Stimulated activated CD4-positive, alpha-beta T cell treated with anti-CD3 and anti-CD28 coated beads, Interleukin-4, amount 100 ng/mL, for 4 hours (primary cell): ENCODE measurements around the gene COL21A1.
"Not testable (repeated sequence)": the region's sequence is repeated elsewhere in the genome, so short reads cannot be mapped to it uniquely, and the experiment has no call there.

Experiments
- DNase-seq, 2 experiments: peaks; one replicate each; pipeline ENCODE4 v3.0.0-alpha.2; 2020

Gene COL21A1

DNA sequence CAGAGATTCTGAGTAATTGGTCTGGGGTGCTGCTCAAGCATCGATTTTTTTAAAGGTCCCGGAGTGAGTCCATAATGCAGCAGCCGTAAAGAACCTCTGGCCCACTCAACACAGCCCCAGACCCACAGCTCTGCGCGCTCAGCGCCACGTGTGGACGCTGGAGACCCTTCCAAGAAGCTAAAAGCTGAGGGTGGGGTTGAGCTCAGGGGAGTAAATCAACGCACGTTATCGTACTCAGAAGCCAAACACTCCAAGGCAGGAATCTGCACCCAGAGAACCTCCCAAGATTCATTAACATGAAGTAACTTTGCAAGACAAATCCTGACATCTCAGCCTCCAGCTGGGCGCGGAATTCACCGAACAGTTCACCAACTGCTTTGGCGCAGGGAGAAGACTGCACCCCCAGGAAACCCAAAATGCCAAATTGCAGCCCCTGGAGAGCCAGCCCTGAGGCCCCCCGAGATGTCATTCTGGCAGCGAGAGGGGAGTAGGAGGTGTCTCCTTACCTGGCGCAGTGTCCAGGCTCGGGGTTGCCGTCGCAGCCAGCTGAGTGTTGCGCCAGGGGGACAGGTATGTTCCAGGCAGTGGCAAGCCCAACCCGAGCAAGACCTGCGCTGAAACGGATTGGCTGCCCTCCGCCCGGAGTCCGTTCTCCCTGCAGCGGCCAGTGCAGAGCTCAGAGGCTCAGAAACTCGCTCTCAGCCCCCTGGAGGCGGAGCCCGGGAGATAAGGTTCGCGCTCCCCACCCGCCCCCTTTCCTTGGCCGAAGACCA is at the start of gene COL21A1:
TSS of gene COL21A1 (minus strand) at position 700 of the 773 bp plus-strand sequence. CDS start 64,962 bp downstream, outside the sequence.
- DNase-seq = no peak

- no peak for DNase-seq
Observed at GRCh38 chr6:56293781-56294180, 46.4 kb upstream of the COL21A1 start.

DNA sequence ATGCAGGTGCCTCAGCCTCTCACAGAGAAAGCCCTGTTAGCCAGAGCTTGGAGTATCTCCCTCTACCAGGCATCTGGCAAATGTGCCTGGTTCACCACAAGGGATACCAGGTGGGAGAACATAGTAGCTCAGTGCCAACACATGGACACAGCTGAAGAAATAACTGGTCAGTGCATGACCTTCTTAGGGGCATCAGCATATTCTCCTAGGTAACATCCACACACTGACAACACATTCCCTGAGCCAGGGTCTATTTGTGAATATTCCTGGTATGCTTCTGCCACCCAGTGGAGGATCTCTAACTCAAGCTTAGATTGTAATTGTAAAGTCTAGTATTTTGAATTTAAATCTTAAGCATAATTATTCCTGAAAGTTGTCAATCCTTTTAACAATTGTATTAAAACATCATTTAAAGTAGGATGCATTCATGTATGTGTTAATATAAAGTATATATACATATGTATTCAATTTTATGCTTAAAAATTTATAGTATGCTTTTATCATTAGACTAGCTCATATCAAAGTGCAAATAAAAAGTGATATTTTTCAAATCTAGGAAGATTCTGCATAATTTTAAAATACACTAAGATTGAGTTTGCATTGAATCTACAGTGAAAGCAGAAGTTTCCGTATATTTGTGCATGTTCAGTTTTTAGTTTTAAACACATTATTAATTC is 45.3 kb upstream of the COL21A1 start:
- no peak for DNase-seq

DNA sequence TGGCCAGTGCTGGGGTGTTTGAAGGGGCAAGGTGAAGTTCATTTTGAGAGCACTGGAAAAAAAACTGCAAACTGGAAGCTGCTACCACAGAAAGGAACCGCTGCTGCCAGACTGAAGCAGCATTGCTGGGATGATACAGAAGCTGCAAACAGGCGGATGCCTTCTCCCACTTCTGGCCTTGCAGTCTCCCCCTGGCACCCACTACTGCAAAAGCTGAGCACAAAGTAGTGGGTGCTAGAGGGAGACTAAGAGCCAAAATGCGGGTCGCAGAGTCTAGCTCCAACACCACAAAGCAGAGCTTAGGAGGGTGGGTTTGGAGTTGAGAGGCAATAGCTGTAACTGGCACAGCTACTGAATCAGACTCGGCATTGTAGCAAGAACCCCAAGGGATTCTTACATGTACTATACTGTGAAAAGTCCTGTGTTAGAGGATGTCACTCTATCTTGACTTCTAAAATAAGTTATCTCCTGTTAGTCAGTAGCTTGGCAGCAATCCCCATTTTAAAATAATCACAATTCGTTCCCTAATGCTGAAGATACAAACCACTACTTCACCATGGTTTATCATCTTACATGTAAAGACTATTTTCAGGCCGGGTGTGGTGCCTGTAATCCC is 44.0 kb upstream of the COL21A1 start:
- no peak for DNase-seq

DNA sequence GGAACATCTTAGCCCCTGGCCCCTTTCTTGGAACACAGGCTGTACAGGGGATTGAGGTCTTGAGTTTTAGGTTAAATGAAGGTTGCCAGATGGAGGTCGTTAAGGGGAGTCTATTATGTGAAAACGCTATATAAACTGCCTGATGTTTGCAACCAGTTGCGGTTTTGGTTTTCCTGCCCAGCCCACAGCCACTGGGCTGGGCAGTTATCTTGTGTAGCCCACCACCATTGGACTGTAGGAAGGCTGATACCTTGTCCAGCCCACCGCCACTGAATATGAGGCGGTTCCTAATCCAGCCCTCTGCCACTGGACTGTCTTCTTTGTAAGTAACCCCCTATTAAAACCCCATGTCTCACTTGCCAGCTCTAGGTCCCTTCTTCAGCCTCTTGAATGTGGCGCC is 42.3 kb upstream of the COL21A1 start:
- DNase-seq = no peak

DNA sequence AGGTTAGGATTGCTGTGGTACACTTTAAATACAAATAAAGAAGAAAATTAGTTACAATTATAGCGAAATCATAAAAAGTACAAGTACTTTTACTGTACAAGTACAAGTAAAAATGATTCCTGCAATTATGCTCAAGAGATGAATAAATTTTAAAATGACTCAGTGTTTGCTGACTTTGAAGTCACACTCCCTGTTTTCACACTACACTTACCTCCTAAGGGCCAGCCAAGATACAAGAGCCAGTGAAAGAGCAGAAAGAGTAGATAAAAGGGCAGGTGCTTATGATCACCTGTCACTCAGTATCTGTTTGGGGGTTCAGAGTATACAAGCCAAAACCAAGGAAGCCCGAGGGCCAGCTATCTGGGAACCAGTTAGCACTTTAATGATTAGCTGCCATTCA is 41.0 kb upstream of the COL21A1 start:
- DNase-seq = no peak

- DNase-seq = no peak
Observed at GRCh38 chr6:56282391-56282790, 35.0 kb upstream of the COL21A1 start.

- DNase-seq = no peak
Observed at GRCh38 chr6:56280126-56280525, 32.7 kb upstream of the COL21A1 start.

DNA sequence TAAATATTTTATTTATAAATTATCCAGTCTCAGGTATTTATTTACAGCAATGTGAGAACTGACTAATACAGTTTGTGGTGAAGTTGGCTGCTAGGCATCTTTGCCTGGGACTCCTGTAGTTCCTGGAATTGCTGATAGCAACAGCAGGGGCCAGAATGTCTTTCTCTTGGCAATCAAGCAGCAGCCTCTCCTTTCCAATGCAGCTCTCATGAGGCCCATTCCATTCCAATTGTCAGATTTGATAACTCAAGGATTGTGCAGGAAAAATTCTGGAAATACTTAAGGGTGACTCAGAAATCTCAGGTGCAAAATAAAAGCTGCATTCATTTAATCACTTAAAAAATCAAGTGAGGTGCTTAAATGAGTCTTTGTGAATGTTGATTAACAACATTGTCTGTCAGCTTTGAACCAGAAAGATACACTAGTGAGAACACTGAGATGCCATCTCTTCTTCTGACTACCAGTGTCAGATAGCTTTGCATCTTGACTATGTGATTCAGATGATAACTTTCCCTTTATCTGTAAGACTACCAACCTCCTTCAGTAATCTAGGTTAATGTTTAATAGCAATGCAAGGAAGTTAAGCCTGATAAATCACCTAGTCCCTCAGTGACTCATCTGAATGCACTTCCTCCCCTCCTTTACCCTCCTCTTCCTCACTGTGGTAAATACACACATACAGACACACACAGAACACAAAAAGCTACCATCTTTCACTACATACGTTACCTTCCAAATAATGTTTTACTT is 32.1 kb upstream of the COL21A1 start:
- no peak for DNase-seq

GRCh38 chr6:56278171-56278591 is 30.8 kb upstream of the COL21A1 start:
- no peak for DNase-seq

DNA sequence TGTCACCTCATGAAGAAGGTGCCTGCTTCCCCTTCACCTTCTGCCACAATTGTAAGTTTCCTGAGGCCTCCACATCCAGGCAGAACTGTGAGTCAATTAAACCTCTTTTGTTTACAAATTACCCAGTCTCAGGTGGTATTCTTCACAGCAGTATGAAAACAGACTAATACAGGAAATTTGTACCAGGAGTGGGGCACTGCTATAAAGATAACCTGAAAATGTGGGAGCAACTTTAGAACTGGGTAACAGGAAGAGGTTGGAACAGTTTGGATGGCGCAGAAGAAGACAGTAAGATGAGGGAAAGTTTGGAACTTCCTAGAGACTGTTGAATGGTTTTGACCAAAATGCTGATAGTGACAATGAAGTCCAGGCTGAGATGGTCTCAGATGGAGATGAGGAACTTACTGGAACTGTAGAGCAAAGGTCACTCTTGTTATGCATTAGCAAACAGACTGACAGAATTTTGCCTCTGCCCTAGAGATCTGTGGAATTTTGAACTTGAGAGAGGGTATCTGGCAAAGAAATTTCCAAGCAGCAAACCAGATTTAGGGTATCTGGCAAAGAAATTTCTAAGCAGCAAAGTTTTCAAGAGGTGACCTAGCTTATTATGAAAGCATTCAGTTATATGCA is 23.5 kb upstream of the COL21A1 start:
- no peak for DNase-seq

GRCh38 chr6:56268266-56268665 is 20.9 kb upstream of the COL21A1 start:
- DNase-seq = no peak

GRCh38 chr6:56266011-56266410 is 18.6 kb upstream of the COL21A1 start:
- DNase-seq = no peak

DNA sequence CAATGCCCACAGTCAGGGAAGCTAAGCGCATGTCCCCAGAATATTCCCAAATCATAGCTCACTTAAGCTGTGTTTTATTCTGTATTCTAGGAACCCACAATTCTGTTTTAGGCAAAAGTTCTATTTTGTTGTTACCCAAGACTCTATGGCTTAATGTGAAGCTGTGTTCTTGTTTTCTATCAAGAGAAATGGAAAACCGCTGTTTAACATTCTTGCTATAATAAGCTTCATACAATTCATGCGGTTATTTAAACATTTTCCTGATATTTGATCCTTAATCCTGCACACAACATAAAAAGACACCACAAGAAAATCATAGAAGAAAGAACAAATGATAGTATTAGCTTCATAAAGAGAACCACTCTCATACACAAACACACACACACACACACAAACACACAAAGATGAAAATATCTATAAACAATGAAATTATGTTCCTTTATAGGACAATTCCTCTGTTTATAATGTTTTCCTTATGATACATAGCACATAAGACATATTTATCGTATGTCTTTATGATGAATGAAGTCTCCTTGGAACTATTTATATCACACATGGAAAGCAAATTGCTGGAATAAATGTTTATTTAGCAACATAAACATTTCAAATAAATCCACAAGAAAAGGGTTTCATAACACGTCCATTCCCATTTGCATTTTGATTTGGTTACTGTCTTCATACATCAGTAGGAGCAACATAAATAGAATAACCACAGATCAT is 16.4 kb upstream of the COL21A1 start:
- DNase-seq = no peak

DNA sequence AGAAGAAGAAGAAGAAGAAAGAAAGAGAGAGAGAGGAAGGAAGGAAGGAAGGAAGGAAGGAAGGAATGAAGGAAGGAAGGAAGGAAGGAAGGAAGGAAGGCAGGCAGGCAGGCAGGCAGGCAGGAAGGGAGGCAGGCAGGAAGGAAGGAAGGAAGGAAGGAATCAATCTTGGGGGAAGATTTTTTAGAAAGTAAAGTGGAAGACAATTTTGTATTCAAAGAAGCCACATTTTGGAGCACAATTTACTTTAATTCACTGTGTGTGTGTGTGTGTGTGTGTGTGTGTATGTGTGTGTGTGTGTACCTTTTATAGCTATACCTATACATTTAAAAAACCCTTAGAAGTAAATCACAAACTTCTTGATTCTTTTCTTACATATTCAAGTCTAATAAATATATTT is 13.2 kb upstream of the COL21A1 start:
- DNase-seq = not testable (repeated sequence)

DNA sequence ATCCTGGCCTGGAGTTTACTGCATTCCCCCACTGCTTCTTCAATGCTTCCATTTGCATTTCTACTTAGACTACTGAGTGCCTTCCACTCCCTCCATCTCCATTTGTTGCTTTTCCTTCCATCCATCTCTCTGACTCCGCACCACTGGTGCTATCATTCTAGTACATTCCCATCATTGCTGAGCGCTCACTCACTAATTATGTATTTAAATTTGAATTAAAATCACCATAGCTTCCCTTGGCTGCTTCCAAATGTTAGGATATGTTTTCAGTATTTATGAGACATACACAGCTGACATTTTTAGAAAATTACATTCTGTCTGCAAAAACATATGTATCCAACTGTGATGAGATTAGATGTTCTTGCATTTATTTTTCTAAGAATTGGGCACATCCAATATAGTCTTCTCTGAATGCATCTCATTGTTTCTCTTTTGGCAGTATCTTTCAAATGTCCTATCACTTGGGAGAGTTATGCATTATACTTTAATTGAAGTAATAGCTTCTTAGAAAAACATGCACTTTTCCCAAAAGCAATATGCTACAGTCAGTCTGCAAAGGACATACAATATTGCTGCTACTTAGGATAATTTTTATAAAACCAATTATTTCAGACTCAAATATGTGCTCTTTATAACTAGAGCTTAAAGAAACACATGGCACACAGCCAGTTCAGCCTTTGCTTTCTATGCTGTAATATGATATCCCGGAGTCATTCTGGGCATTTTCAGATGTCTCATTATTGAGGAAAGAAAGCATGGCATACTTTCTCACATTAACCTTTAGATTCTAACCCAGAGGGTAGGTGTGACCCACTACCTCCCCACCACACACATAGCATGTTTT is 12.1 kb upstream of the COL21A1 start:
- DNase-seq = no peak

DNA sequence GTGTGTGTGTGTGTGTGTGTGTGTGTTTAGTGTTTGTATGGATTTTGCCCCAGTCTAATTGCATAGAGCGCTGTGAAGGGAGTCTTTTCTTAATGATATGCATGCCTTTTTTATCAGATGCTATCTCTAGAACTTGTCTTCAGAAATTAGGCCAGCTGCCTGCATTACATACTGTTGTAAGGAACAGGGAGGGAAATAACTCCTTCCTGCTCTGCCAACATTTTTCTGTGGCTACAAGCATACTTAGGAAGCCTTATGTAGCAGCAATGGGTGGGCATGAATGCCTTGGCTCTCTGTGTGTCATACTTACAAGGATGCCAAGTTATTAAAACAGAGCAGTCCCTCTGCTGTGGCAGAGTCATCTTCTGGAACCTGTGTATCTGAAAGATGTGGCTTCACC is 8.0 kb upstream of the COL21A1 start:
- no peak for DNase-seq

DNA sequence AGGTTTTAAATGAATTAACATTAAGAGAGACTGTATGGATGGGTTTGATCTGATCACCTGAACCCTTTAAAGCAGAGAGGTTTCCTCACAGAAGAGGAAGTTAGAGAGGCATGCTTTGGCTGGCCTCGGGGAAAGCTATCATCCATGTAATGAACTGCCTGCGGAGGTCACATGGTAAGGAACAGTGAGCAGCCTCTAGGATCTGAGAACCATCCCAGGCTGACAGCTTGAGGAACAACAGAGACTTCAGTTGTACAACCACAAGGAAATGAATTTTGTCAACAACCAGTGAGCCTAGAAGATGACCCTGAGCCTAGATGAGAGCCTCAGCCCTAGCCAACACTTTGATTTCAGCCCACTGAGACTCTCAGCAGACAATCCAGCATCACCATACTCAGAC is 2.9 kb upstream of the COL21A1 start:
- no peak for DNase-seq

- no peak for DNase-seq
Observed at GRCh38 chr6:56247654-56248122, 308 bp upstream of the COL21A1 start.

GRCh38 chr6:56246541-56246880 is 869 bp downstream of the COL21A1 start:
- no peak for DNase-seq

GRCh38 chr6:56245903-56246351 is 1.5 kb downstream of the COL21A1 start:
- no peak for DNase-seq
